AG10803 (cell line): ENCODE data around the gene NT5DC3.

Experiments
- DNase-seq: peaks from one replicate; pipeline ENCODE4 v3.0.0; 2010; ENCODE audit warnings: low read depth
- H3K4me3 ChIP-seq: 2 replicates; pipeline ENCODE4 v1.5.1; 2011; ENCODE audit warnings: mild to moderate bottlenecking, low read length, control low read depth
- TF ChIP-seq, protein P1 (sequence below): conservative IDR thresholded peaks from 2 replicates; pipeline ENCODE4 v1.5.1; 2011; ENCODE audit warnings: mild to moderate bottlenecking, low read length, control low read depth, inconsistent platforms

NT5DC3 gene

DNA sequence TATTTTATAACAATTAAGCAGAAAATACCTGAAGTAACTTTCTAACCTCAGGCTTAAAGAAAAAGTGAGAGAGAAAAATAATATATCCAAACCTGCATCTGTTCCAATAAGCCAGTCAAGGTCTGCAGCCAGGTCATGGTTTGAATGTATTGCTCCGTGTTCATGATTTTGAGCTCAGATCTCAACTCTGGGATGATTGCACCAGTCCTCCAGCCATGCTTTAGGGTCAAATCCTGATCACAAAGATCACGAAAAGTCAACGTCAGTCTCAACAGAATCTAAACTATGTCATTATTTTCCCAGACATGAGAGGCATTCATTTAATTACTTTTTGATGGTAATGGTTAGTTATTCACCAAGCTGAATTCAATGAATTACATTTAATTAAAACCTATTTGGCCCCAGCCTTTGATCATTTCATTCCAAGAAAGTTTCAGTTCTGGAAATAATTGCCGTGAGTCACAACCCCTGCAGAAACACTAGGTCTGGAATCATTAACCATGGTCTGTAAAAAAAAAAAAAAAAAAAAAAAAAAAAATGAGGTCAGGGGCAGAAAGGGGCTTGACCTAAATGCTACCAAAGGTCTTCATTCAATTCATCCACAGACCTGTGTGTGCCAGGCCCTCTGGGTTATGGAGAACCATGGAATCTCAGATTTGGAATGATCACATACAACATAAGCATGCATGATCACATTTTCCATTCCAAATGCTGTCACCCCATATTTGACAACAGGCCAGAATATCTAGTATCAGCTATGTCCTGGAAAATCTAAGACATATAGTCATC, 55.6 kb downstream of the NT5DC3 start:
- TF ChIP-seq, protein P1, sequence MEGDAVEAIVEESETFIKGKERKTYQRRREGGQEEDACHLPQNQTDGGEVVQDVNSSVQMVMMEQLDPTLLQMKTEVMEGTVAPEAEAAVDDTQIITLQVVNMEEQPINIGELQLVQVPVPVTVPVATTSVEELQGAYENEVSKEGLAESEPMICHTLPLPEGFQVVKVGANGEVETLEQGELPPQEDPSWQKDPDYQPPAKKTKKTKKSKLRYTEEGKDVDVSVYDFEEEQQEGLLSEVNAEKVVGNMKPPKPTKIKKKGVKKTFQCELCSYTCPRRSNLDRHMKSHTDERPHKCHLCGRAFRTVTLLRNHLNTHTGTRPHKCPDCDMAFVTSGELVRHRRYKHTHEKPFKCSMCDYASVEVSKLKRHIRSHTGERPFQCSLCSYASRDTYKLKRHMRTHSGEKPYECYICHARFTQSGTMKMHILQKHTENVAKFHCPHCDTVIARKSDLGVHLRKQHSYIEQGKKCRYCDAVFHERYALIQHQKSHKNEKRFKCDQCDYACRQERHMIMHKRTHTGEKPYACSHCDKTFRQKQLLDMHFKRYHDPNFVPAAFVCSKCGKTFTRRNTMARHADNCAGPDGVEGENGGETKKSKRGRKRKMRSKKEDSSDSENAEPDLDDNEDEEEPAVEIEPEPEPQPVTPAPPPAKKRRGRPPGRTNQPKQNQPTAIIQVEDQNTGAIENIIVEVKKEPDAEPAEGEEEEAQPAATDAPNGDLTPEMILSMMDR: no peak
- DNase-seq: peak; percentile 34
- H3K4me3 ChIP-seq: no peak overlapping the region

DNA sequence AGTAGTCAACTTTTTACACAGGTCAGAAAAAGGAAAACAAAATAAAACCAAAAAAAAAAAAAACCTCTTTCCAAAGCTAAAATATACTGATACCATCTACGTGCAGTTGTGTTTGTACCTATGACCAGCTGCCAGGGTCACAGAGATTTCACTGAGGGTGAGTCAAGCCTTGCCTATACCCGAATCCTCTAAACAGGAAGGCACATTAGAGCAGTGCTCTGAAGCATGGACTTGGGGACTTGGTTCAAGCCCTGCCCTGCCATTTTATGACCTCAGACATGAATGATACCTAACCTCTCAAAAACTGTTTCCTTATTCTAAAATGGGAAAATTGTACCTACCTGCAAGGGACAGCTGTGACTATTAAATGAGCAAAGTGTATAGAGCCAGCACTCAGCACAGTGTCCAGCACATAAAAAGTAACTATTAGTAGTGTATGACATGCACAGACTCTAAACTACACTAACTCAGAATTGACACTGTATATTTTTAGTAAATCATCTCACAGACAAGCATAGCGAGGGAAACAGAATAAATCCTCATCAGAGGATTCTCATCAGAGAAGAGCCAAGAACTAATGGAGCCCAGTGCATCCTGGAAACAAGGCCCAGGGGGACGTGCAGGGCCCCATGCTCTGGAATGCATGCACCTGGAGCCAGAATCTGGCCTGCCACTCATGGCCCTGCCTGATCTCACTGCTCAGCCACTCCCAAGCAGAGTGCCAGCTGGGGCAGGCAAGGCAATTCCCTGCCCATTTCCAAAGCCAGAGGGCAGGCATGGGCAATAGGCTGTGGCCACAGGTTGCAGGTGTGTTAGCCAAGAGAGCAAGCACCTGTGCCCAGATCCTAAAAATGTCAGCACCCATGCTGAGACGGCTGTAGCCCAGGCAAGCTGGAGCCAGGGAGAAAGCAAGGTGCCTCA, 57.0 kb downstream of the NT5DC3 start:
- H3K4me3 ChIP-seq: no peak overlapping the region
- TF ChIP-seq, protein P1: no peak
- no peak for DNase-seq

DNA sequence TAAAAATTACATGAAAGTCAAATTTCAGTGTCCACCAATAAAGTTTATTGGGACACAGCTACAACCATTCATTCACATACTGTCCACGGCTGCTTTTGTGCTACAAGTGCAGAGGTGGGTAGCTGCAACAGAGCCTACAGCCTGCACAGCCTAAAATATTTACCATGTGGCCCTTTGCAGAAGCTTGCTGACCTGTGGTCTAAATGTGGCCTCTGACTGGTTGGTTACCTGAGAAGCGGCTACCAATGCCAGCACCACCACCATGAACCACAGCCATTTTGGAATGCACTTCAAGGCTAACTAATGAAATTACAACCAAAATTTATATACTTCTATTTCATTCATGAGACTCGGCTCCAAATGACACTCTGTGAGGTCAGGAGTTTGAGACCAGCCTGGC, 58.6 kb downstream of the NT5DC3 start:
- H3K4me3 ChIP-seq: no peak overlapping the region
- TF ChIP-seq, protein P1: no peak
- DNase-seq: no peak

DNA sequence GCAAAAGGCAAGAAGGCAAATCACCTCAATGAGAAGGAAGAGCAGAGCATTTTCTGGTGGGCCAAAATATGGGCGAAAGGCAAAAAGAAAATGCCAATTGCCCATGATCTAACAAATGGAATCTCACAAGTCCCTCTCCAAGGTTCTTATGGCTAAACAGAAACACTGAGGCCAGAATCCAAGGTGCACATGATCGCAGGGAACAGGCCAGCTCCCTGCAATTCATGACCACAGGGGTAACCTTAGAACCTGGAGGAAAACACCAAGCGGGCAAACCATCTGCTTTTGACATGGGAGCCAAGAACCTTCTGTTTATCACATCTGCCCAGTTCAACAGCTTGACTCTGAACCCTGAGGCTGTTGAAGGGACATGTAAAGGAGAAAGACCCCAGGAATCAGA, 60.0 kb downstream of the NT5DC3 start:
- no peak for DNase-seq
- TF ChIP-seq, protein P1: no peak
- no peak overlapping the region for H3K4me3 ChIP-seq

DNA sequence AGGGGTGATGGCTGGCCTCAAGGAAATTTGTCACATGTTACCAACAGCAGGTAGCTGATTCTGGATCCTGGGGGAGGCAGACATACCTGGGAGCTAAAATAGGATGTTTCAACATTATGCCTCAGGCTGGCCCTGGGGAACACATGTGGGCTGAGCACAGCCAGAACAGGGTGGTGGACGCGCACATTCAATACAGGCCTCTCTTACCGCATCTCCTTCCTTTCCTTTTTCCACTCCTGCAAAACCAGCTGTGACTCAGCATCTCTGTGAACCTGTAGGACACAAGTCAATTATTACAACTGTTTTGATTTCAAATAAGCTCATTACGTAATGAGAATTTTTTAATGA, 61.0 kb downstream of the NT5DC3 start:
- DNase-seq: peak; percentile 22
- TF ChIP-seq, protein P1: no peak
- H3K4me3 ChIP-seq: no peak overlapping the region

DNA sequence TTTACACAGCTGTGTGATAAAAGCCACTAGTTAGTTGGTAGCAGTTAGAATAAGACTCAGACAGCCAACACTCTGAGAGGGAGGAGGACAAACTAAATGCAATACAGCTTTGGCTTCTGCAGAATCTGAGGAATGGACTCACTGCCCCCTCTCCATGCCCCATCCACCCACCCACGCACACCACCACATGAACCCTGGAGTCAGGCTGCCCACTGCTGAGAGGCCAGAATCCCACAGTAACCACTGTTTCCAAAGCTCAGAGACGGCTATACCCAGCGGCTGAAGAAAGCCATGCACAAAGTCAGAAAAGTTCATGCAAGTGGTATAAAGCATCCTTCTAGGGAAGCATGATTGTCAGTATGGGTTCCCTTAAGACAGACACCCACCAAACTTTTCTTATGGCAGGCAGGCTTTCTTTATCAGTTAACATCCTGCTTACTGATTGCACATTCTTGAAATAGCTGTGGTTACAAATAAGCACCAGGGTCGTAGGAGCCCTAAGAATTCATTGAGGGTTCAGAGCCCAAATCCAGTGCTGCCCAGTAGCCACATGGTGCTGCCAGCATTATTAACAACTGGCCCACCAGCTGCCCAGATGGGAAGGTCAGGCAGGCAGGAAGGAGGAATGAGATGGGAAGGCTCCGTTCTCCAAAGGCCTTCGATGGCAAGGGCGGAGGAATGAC, 61.5 kb downstream of the NT5DC3 start:
- H3K4me3 ChIP-seq: no peak overlapping the region
- peak; percentile 46 for DNase-seq
- TF ChIP-seq, protein P1: no peak
